Measurements from ENCODE around the gene RMDN2.
"Not testable (repeated sequence)": the region's sequence is repeated elsewhere in the genome, so short reads cannot be mapped to it uniquely, and the experiment has no call there.

The RMDN2 gene

GRCh38 chr2:38000485-38001222, 75.6 kb downstream of the RMDN2 start:
- no peak for DNase-seq

DNA sequence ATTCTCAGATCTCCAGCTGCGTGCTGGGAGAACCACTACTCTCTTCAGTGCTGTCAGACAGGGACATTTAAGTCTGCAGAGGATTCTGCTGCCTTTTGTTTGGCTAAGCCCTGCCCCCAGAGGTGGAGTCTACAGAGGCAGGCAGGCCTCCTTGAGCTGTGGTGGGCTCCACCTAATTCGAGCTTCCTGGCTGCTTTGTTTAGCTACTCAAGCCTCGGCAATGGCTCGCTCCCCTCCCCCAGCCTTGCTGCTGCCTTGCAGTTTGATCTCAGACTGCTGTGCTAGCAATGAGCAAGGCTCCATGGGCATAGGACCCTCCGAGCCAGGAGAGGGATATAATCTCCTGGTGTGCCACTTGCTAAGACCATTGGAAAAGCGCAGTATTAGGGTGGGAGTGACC, 85.1 kb downstream of the RMDN2 start:
- not testable (repeated sequence) for DNase-seq

- DNase-seq: no peak
These were observed 85.9 kb downstream of the RMDN2 start for GRCh38 chr2:38010995-38011394.

- no peak for DNase-seq
These were observed 88.2 kb downstream of the RMDN2 start for GRCh38 chr2:38013158-38013752.

DNA sequence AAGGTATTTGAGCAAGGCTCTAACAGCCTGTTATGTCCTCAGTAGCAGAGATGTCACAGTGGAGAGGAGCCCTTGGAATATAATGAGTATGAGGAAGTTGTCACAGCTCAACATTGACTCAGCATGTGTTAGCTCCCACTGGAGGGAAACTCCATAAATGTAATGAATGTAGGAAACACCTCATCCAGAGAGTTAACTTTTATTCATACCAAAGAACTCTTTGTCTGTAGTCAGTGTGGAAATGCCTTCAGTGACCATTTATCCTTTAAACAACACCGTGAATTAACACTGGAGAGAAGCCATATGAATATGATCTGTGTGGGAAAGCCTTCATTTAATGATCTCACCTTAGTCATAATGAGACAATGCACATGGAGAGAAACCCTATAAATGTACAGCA, 91.1 kb downstream of the RMDN2 start:
- no peak for DNase-seq

GRCh38 chr2:38017836-38018235, 92.7 kb downstream of the RMDN2 start:
- DNase-seq: no peak

DNA sequence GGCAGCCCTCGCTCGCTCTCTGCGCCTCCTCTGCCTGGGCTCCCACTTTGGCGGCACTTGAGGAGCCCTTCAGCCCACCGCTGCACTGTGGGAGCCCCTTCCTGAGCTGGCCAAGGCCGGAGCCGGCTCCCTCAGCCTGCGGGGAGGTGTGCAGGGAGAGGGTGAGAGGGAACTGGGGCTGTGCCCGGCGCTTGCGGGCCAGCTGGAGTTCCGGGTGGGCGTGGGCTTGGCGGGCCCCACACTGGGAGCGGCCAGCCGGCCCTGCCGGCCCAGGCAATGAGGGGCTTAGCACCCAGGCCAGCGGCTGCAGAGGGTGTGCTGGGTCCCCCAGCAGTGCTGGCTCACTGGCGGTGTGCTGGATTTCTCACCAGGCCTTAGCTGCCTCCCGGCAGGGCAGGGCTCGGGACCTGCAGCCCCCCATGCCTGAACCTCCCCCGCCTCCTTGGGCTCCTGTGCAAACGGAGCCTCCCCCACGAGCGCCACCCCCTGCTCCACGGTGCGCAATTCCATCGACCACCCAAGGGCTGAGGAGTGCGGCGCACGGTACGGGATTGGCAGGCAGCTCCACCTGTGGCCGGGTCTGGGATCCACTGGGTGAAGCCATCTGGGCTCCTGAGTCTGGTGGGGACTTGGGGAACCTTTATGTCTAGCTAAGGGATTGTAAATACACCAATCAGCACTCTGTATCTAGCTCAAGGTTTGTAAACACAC, 95.4 kb downstream of the RMDN2 start:
- not testable (repeated sequence) for DNase-seq

DNA sequence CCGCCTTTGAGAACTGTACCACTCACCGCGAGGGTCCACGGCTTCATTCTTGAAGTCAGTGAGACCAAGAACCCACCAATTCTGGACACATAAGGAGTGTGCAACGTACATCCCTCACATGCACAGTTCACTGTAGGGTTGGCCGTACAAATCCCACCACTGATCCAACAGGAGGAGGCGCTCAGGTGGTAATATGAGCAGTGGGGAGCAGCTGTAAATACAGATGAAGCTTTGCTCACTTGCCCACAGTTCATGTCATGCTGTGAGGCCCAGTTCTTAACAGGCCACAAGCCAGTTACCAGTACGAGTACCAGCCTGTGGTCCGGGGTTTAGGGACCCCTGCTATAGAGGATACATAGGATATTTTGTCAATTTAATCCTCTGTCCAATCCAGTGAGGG, 96.5 kb downstream of the RMDN2 start:
- DNase-seq: no peak

- DNase-seq: no peak
These were observed 101.8 kb downstream of the RMDN2 start for GRCh38 chr2:38026846-38027245.

DNA sequence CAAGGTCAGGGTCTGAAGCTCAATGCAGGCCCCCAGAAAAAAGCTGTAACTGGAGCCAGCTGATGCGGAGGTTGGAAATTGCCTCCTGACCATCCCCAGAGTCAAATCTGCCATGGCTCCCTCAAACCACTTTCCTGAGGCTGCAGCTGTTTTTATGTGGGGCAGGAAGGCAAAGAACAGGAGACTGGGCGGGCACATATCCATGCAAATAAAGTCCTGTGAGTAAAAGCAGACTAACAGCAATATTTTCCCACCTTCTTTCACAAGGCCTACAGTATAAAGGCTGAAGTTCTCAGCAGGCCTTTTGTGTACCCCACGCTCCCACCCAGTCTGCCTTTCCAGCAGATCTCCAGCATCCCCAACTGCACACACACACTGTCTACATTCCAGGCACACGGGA, 103.7 kb downstream of the RMDN2 start:
- no peak for DNase-seq

GRCh38 chr2:38029512-38029911, 104.4 kb downstream of the RMDN2 start:
- no peak for DNase-seq

GRCh38 chr2:38030635-38031355, 105.7 kb downstream of the RMDN2 start:
- no peak for DNase-seq

DNA sequence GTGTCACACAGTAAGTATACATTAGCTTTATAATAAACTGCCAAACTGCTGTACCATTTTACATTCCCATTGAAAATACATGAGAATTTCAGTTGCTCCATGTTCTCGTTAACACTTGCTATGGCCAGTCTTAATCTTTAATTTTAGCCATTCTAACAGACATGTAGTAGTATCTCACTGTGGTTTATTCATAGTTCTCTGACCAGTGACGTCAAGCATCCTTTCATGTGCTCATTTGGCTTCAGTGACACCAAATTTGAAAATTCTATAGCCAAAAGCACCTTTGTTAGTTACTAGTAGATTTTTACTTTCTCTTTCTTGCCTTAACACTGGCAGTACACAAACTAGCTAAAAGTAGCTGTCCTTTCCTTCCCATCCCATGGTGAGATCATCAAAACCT, 107.9 kb downstream of the RMDN2 start:
- no peak for DNase-seq

GRCh38 chr2:38033646-38034045, 108.6 kb downstream of the RMDN2 start:
- no peak for DNase-seq

DNA sequence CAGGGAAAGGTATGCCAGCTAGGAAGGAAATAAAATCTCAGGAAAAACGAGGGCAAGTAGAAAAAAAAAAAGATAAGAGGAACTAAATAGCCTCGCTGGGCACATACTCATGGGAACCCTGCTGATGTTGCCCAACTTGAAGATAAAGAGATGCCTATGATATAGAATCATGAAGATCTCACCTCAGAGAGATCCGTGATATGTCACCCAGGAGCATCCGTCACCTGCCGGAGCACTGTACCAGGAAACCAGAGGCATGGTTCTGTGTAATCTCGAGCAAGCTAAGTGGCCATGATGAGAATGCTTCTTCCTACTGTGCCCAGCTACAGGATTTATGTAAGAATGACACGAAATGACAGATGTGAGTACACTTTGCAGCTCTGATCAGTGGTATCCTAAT, 110.9 kb downstream of the RMDN2 start:
- no peak for DNase-seq

DNA sequence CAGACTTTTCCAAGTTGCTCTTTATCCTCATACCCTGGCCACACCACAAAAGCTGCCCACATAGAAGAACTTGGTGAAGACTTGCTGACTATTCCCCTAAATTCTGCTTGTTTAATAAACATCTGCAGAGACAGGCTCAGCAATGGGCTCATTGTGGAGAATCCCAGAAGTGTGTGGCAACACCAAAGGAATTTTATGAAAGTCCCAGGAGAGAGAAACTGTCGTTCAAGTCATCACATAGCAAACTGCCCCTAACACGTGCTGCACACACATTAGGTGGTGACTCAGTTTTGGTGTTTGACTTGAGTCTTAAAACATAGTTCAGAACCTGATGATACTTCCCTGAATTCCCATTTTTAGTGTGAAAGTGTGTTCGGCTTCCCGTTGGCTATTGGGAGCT, 112.2 kb downstream of the RMDN2 start:
- no peak for DNase-seq

GRCh38 chr2:38037757-38038621, 112.9 kb downstream of the RMDN2 start:
- DNase-seq: no peak

- no peak for DNase-seq
These were observed 113.6 kb downstream of the RMDN2 start for GRCh38 chr2:38038682-38039081.

DNA sequence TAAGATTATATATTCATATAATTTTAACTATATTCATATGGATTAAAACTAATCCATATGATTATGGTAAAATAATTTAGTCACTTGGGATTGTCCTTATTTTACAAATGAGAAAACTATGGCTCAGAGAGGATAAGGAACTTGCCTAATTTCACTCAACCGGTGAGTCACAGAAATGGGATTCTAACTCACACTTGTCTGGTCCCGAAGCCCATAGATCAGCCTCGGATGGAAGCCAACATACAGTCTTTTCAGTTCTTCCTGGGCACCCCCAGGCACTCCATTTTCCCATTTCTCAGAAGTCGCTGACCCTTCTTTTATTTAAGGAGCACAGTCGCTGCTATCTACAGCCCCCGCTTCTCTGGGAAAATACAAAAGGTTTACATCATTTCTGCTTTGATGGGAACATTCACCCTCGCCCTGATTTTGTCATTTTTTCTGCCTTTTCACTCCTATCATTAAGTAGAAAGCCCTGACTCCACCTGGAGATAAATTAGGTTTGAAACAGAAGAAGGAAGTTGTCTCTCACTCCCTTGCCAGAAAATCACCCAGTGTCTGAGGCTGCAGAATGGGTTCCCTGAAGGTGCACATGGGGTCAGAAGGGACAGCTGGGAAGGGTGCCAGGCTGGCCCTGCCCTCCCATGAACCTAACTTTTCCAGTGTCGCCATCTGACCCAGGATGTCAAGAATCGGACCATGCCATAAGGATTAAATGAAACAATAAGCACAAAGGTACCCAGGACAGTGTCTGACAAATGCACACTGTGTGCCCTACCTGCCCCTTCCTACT, 114.2 kb downstream of the RMDN2 start:
- DNase-seq: no peak

DNA sequence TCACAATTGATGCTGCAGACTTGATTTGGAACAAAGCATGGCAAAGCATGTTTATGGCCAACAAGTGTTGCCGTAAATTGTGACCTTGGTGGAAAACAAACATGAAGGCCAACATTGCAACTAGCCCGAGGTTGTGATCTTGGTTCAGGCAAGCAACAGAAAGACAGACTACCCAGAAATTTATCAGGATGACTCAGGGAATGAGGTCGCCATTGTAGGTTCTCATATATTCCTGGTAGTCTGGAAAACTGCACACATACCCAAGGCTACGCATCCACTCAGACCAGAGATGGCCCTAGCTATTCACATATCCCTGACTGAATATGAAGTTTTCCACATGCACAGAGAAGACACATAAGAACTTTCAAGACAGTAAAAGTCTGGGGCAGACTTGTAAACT, 120.7 kb downstream of the RMDN2 start:
- DNase-seq: no peak

GRCh38 chr2:38056216-38056615, 131.1 kb downstream of the RMDN2 start:
- no peak for DNase-seq

All from hippocampal formation (tissue), 2 donors.